SK-N-SH (cell line): ENCODE measurements around the gene MOCS3.

ENCODE experiments used
- CHD2 ChIP-seq: fragments of 150-350 bp; IDR thresholded peaks from 2 replicates; pipeline ENCODE4 v1.6.1; 2018; ENCODE audit warnings: low read length; ENCODE audit not compliant: partially characterized antibody
- CTCF ChIP-seq: fragments of 200-600 bp; sonication (generic); IDR thresholded peaks from 2 replicates; pipeline ENCODE4 v1.6.1; 2017; ENCODE audit warnings: antibody characterized with exemption, mild to moderate bottlenecking, moderate library complexity
- EP300 ChIP-seq, 2 experiments: IDR thresholded peaks; 2 replicates each; pipeline versions ENCODE4 v1.4.0 to v1.6.1; 2012; ENCODE audit warnings: borderline replicate concordance in 1 of 2, low read depth in 1 of 2, low read length in 1 of 2
- EZH2phosphoT487 ChIP-seq: fragments of 200-600 bp; sonication (generic); IDR thresholded peaks from 2 replicates; pipeline ENCODE4 v1.6.1; 2017; ENCODE audit warnings: low read depth, mixed run types, mild to moderate bottlenecking, antibody characterized with exemption, moderate library complexity, borderline replicate concordance
- GABPA ChIP-seq: IDR thresholded peaks from 2 replicates; pipeline ENCODE4 v1.4.0; 2012; ENCODE audit warnings: low read depth, mild to moderate bottlenecking
- GATA2 ChIP-seq: sonication (generic); formaldehyde crosslinking; IDR thresholded peaks from 2 replicates; pipeline ENCODE4 v1.5.0; 2020; ENCODE audit warnings: mild to moderate bottlenecking, missing genetic modification reagents
- IRF3 ChIP-seq: fragments of 150-350 bp; IDR thresholded peaks from 2 replicates; pipeline ENCODE4 v1.6.1; 2016; ENCODE audit warnings: mild to moderate bottlenecking, low read depth, low read length
- MAX ChIP-seq: IDR thresholded peaks from 2 replicates; pipeline ENCODE4 v1.4.0; 2012; ENCODE audit warnings: low read depth
- NRF1 ChIP-seq: IDR thresholded peaks from 2 replicates; pipeline ENCODE4 v1.6.1; 2012; ENCODE audit warnings: low read depth, mild to moderate bottlenecking, low read length
- POLR2AphosphoS5 ChIP-seq: IDR thresholded peaks from 2 replicates; pipeline ENCODE4 v1.6.1; 2012; ENCODE audit warnings: low read depth, low read length
- REST ChIP-seq: IDR thresholded peaks from 2 replicates; pipeline ENCODE4 v1.6.1; 2012; ENCODE audit warnings: mild to moderate bottlenecking, low read depth, low read length, moderate library complexity
- RFX5 ChIP-seq: IDR thresholded peaks from 2 replicates; pipeline ENCODE4 v1.6.1; 2012; ENCODE audit warnings: mild to moderate bottlenecking, improper control_type of control experiment, low read length
- RXRA ChIP-seq: IDR thresholded peaks from 2 replicates; pipeline ENCODE4 v1.4.0; 2012; ENCODE audit warnings: low read depth, mild to moderate bottlenecking, borderline replicate concordance
- USF2 ChIP-seq: fragments of 150-350 bp; IDR thresholded peaks from 2 replicates; pipeline ENCODE4 v1.6.1; 2017; ENCODE audit warnings: antibody characterized with exemption, low read length, low read depth, borderline replicate concordance

- TF ChIP-seq CTCF = no peak
- TF ChIP-seq NRF1 = no peak
- no peak for TF ChIP-seq USF2
- TF ChIP-seq GABPA = no peak
- no peak for TF ChIP-seq CHD2
- TF ChIP-seq REST = no peak
- TF ChIP-seq RFX5 = no peak
- TF ChIP-seq EP300 (IDR thresholded peaks at IDR 0.05; ENCODE audit: borderline replicate concordance in 1 of 2, low read depth in 1 of 2, low read length in 1 of 2) = no peak
- TF ChIP-seq MAX = no peak
- no peak for TF ChIP-seq RXRA
- no peak for TF ChIP-seq EZH2phosphoT487
- TF ChIP-seq POLR2AphosphoS5 = no peak
- no peak for TF ChIP-seq GATA2 (CRISPR knock-in tag)
- TF ChIP-seq IRF3 = no peak
Measured at GRCh38 chr20:50967586-50967985, 9.0 kb downstream of the MOCS3 start.
